ENCODE data around the gene C14orf119. TPM values are rescaled to one million over a fixed set of nuclear protein-coding genes. Genes with fewer than 3 reads are reported as not detected.

Gene C14orf119
- total and polyA plus RNA-seq, 9 of the 15 experiments (the other 6 are each of a cell fraction or from before 2014, with no cell fraction given): 36.7 to 251 (median 51.8) TPM

DNA sequence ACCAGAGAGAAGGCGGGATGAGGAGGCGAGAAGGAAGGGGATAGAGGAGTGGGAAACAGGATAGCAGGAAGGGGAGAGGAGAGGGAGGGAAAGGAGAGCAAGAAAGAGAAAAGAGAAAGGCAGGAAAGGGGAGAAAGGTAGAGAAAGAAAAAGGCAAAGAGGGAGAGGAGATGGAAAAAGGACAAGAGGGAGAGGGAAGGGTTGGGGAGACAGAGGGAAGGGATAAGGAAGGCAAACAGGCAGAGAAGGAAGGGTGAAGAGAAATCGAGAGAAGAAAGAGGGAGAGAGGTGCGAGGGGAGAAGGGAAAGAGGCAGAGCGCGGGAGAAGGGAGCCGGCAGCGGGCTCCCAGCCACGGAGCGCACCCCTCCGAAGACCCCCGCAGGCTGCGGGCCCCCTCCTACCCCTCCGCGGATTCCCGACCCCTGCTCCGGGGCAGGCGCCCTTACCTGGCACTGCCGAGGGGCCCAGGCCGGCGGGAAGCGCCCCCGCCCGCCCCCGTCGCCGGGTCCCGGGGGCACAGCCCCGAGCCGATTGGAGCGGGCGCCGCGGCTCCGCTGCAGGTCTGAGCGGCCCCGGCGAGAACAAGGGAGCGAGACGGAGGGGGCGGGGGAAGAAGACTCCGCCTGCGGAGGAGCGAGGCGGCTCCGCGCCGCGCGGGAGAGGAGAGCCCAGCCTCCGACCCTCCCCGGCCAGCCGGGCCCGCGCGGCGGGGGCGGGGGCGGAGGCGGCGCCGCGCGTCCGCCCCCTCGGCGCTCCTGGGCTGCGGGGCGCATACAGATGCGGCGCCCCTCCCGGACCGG, 38.1 kb upstream of the C14orf119 start, which contains the start of gene CDH24 (continued):
- TF ChIP-seq MGA (IDR thresholded peaks at IDR 0.05): no peak
- TF ChIP-seq HNRNPLL (IDR thresholded peaks at IDR 0.05; ENCODE audit: low read depth, low read length, poor library complexity, severe bottlenecking): peak; percentile 7
- no peak for TF ChIP-seq ZNF12 (CRISPR knock-in tag; IDR thresholded peaks at IDR 0.05)
- no peak for TF ChIP-seq ZNF75A (CRISPR knock-in tag; IDR thresholded peaks at IDR 0.05)
- TF ChIP-seq ZNF76 (CRISPR knock-in tag; IDR thresholded peaks at IDR 0.05; ENCODE audit: borderline replicate concordance): no peak
- no peak for TF ChIP-seq EWSR1 (IDR thresholded peaks at IDR 0.05; ENCODE audit: borderline replicate concordance, low read depth, partially characterized antibody)
- TF ChIP-seq PYGO2 (tag; IDR thresholded peaks at IDR 0.05): no peak; the same call in 1 of the 2 replicates
- TF ChIP-seq, protein P1, sequence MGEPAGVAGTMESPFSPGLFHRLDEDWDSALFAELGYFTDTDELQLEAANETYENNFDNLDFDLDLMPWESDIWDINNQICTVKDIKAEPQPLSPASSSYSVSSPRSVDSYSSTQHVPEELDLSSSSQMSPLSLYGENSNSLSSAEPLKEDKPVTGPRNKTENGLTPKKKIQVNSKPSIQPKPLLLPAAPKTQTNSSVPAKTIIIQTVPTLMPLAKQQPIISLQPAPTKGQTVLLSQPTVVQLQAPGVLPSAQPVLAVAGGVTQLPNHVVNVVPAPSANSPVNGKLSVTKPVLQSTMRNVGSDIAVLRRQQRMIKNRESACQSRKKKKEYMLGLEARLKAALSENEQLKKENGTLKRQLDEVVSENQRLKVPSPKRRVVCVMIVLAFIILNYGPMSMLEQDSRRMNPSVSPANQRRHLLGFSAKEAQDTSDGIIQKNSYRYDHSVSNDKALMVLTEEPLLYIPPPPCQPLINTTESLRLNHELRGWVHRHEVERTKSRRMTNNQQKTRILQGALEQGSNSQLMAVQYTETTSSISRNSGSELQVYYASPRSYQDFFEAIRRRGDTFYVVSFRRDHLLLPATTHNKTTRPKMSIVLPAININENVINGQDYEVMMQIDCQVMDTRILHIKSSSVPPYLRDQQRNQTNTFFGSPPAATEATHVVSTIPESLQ (CRISPR knock-in tag; IDR thresholded peaks at IDR 0.05): no peak
- no peak for TF ChIP-seq ZNF274 (IDR thresholded peaks at IDR 0.05; ENCODE audit: borderline replicate concordance, low read depth, low read length)
- TF ChIP-seq ZNF133 (CRISPR knock-in tag; IDR thresholded peaks at IDR 0.05): no peak
- no peak for TF ChIP-seq RFX1 (IDR thresholded peaks at IDR 0.05)
- TF ChIP-seq ZNF79 (CRISPR knock-in tag; IDR thresholded peaks at IDR 0.05; ENCODE audit: low read depth): no peak
- TF ChIP-seq ZNF408 (CRISPR knock-in tag; IDR thresholded peaks at IDR 0.05; ENCODE audit: low read depth): no peak

Measured in K562 (cell line).